ENCODE measurements around the gene GZMM. TPM values are rescaled to one million over a fixed set of nuclear protein-coding genes. Genes with fewer than 3 reads are reported as not detected.

GZMM gene
- total RNA-seq, 1 donor from 2014 or later, result not detected

DNA sequence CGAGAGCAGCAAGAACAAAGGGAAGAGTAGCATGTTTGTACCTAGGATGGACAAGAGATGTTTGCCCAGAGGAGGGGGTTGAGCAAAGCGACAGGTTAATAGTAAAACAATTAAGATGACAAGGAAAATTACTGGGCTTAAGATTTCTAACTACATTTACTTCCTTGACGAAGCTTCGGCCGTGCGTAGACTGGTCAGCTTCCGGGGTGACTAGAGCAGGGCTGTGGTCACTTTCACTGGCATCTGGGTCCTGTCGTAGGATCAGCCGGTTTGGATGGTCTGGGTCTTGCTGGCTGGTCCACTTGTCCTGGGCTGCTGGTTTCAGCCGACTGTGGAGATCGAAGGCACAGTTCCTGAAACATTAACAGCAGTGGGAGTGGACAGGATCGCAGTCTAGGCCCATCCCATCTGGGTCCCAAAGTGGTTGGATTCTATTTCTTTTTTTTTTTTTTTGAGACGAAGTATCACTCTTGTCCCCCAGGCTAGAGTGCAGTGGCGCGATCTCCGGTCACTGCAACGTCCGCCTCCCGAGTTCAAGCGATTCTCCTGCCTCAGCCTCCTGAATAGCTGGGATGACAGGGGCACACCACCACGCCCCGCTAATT lies 23.5 kb downstream of the GZMM start:
- no peak for DNase-seq (ENCODE audit: extremely low spot score, unreplicated experiment)
- Mint-ChIP-seq H3K27ac (ENCODE audit: unreplicated experiment) (no peak overlapping the region), H3K27me3 (ENCODE audit: unreplicated experiment) (no peaks in the 10 kb centered on the region), H3K36me3 (ENCODE audit: unreplicated experiment) (no peaks in the 10 kb centered on the region), H3K4me3 (ENCODE audit: unreplicated experiment) (no peak overlapping the region), H3K4me1 (ENCODE audit: unreplicated experiment) (peaks cover 13% of the 10 kb centered on the region), H3K9me3 (ENCODE audit: unreplicated experiment) (no peaks in the 10 kb centered on the region)
- TF ChIP-seq, protein P1, sequence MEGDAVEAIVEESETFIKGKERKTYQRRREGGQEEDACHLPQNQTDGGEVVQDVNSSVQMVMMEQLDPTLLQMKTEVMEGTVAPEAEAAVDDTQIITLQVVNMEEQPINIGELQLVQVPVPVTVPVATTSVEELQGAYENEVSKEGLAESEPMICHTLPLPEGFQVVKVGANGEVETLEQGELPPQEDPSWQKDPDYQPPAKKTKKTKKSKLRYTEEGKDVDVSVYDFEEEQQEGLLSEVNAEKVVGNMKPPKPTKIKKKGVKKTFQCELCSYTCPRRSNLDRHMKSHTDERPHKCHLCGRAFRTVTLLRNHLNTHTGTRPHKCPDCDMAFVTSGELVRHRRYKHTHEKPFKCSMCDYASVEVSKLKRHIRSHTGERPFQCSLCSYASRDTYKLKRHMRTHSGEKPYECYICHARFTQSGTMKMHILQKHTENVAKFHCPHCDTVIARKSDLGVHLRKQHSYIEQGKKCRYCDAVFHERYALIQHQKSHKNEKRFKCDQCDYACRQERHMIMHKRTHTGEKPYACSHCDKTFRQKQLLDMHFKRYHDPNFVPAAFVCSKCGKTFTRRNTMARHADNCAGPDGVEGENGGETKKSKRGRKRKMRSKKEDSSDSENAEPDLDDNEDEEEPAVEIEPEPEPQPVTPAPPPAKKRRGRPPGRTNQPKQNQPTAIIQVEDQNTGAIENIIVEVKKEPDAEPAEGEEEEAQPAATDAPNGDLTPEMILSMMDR (IDR thresholded peaks at IDR 0.05), result no peak

- TF ChIP-seq, protein P1 (IDR thresholded peaks at IDR 0.05), result no peak
- Mint-ChIP-seq H3K4me3 (ENCODE audit: unreplicated experiment) (no peak overlapping the region), H3K27ac (ENCODE audit: unreplicated experiment) (no peak overlapping the region)
Measured at GRCh38 chr19:570251-570686, 26.4 kb downstream of the GZMM start.

GRCh38 chr19:570937-571565 lies 27.2 kb downstream of the GZMM start:
- Mint-ChIP-seq H3K27ac (ENCODE audit: unreplicated experiment) (peak overlapping the region; percentile 98), H3K27me3 (ENCODE audit: unreplicated experiment) (no peaks in the 10 kb centered on the region), H3K9me3 (ENCODE audit: unreplicated experiment) (no peaks in the 10 kb centered on the region), H3K4me3 (ENCODE audit: unreplicated experiment) (peak overlapping the region; percentile 95), H3K4me1 (ENCODE audit: unreplicated experiment) (peaks cover 37% of the 10 kb centered on the region), H3K36me3 (ENCODE audit: unreplicated experiment) (no peaks in the 10 kb centered on the region)
- TF ChIP-seq, protein P1 (IDR thresholded peaks at IDR 0.05), result no peak
- peak; percentile 78 for DNase-seq (ENCODE audit: extremely low spot score, unreplicated experiment)

More at GRCh38 chr19:570251-570686, 26.4 kb downstream of the GZMM start:
- peaks cover 32% of the 10 kb centered on the region for H3K4me1 Mint-ChIP-seq (ENCODE audit: unreplicated experiment)
- no peak for DNase-seq (ENCODE audit: extremely low spot score, unreplicated experiment)
- H3K36me3 Mint-ChIP-seq (ENCODE audit: unreplicated experiment), result no peaks in the 10 kb centered on the region
- H3K9me3 Mint-ChIP-seq (ENCODE audit: unreplicated experiment), result no peaks in the 10 kb centered on the region
- H3K27me3 Mint-ChIP-seq (ENCODE audit: unreplicated experiment), result no peaks in the 10 kb centered on the region

GRCh38 chr19:571566-571974 lies 27.7 kb downstream of the GZMM start:
- Mint-ChIP-seq H3K27me3 (ENCODE audit: unreplicated experiment) (no peaks in the 10 kb centered on the region), H3K27ac (ENCODE audit: unreplicated experiment) (peak overlapping the region; percentile 98), H3K4me1 (ENCODE audit: unreplicated experiment) (peaks cover 42% of the 10 kb centered on the region), H3K36me3 (ENCODE audit: unreplicated experiment) (no peaks in the 10 kb centered on the region), H3K9me3 (ENCODE audit: unreplicated experiment) (no peaks in the 10 kb centered on the region), H3K4me3 (ENCODE audit: unreplicated experiment) (peak overlapping the region; percentile 95)
- TF ChIP-seq, protein P1 (IDR thresholded peaks at IDR 0.05), result no peak
- no peak for DNase-seq (ENCODE audit: extremely low spot score, unreplicated experiment)

- peak; percentile 99 for DNase-seq (ENCODE audit: extremely low spot score, unreplicated experiment)
- H3K27ac Mint-ChIP-seq (ENCODE audit: unreplicated experiment), result peak within 1 kb of the TSS; percentile 98
- H3K9me3 Mint-ChIP-seq (ENCODE audit: unreplicated experiment), result no peaks in the 10 kb centered on the region
- TF ChIP-seq, protein P1 (IDR thresholded peaks at IDR 0.05), result no peak
- peak within 1 kb of the TSS; percentile 95 for H3K4me3 Mint-ChIP-seq (ENCODE audit: unreplicated experiment)
- H3K27me3 Mint-ChIP-seq (ENCODE audit: unreplicated experiment), result no peaks in the 10 kb centered on the region
- no peaks in the 10 kb centered on the region for H3K36me3 Mint-ChIP-seq (ENCODE audit: unreplicated experiment)
- peaks cover 46% of the 10 kb centered on the region for H3K4me1 Mint-ChIP-seq (ENCODE audit: unreplicated experiment)
Measured at GRCh38 chr19:572140-572742, 28.4 kb downstream of the GZMM start, which contains the start of gene BSG. Gene BSG (plus strand): TSS chr19:572596. CDS start chr19:572635, 39 bp downstream.
